Neural cell (in vitro differentiated cells): ENCODE measurements around the gene GPSM1. TPM values are rescaled to one million over a fixed set of nuclear protein-coding genes. Genes with fewer than 3 reads are reported as not detected.

Experiments used
- H2AFZ ChIP-seq: fragments of 200-600, 300-800 bp; sonication (generic), shearing (Covaris generic); 2 replicates; pipeline ENCODE4 v1.6.0; 2014; ENCODE audit warnings: low read depth, mild to moderate bottlenecking, antibody characterized with exemption, low read length, moderate library complexity
- H3F3A ChIP-seq: fragments of 200-600 bp; shearing (Covaris generic); 2 replicates; pipeline ENCODE4 v1.6.1; 2016; ENCODE audit warnings: mild to moderate bottlenecking, moderate library complexity, mixed read lengths, antibody characterized with exemption, low read length; ENCODE audit not compliant: insufficient read depth, poor library complexity, severe bottlenecking
- H3K27ac ChIP-seq: fragments of 200-600, 300-800 bp; sonication (generic), shearing (Covaris generic); 2 replicates; pipeline ENCODE4 v1.5.1; 2014; ENCODE audit warnings: mild to moderate bottlenecking, low read length, moderate library complexity
- H3K27me3 ChIP-seq: fragments of 300-800, 200-600 bp; sonication (generic), shearing (Covaris generic); 2 replicates; pipeline ENCODE4 v1.6.0; 2014; ENCODE audit warnings: mild to moderate bottlenecking, low read depth, low read length, moderate library complexity; ENCODE audit not compliant: insufficient read depth
- H3K36me3 ChIP-seq: fragments of 300-800, 200-600 bp; sonication (generic), shearing (Covaris generic); 2 replicates; pipeline ENCODE4 v1.5.1; 2014; ENCODE audit warnings: mild to moderate bottlenecking, antibody characterized with exemption, low read length, moderate library complexity; ENCODE audit not compliant: insufficient read depth
- H3K4me2 ChIP-seq: fragments of 300-800, 200-600 bp; sonication (generic), shearing (Covaris generic); 2 replicates; pipeline ENCODE4 v1.6.0; 2014; ENCODE audit warnings: mild to moderate bottlenecking, low read length
- H3K4me3 ChIP-seq: fragments of 300-800, 200-600 bp; sonication (generic), shearing (Covaris generic); 2 replicates; pipeline ENCODE4 v1.5.1; 2014; ENCODE audit warnings: mild to moderate bottlenecking, low read length, moderate library complexity
- H3K79me2 ChIP-seq: fragments of 200-600 bp; shearing (Covaris generic); replicated peaks from 2 replicates; pipeline ENCODE4 v1.6.0; 2014; ENCODE audit warnings: mild to moderate bottlenecking, low read length, moderate library complexity; ENCODE audit not compliant: insufficient read depth
- H3K9ac ChIP-seq: fragments of 300-800, 200-600 bp; sonication (generic), shearing (Covaris generic); 2 replicates; pipeline ENCODE4 v1.6.1; 2016; ENCODE audit warnings: mild to moderate bottlenecking, low read length, mixed read lengths
- H3K9me2 ChIP-seq: fragments of 200-600 bp; shearing (Covaris generic); 2 replicates; pipeline ENCODE4 v1.6.1; 2016; ENCODE audit warnings: mild to moderate bottlenecking, low read length, mixed read lengths; ENCODE audit not compliant: insufficient read depth
- H3K9me3 ChIP-seq: fragments of 200-600, 300-800 bp; sonication (generic), shearing (Covaris generic); 2 replicates; pipeline ENCODE4 v1.6.1; 2016; ENCODE audit warnings: mild to moderate bottlenecking, mixed run types, low read length, moderate library complexity, mixed read lengths
- H4K20me1 ChIP-seq: fragments of 200-600 bp; shearing (Covaris generic); 2 replicates; pipeline ENCODE4 v1.6.1; 2016; ENCODE audit warnings: mild to moderate bottlenecking, mixed run types; ENCODE audit not compliant: insufficient read depth
- EP300 ChIP-seq: fragments of 450-650 bp; conservative IDR thresholded peaks from 2 replicates; pipeline ENCODE4 v1.6.1; 2014; ENCODE audit warnings: antibody characterized with exemption, mild to moderate bottlenecking, moderate library complexity; ENCODE audit not compliant: poor library complexity, severe bottlenecking
- EZH2 ChIP-seq: fragments of 200-600, 300-800 bp; shearing (Covaris generic), sonication (generic); IDR thresholded peaks from 2 replicates; pipeline ENCODE4 v1.6.1; 2014; ENCODE audit warnings: antibody characterized with exemption, low read length, borderline replicate concordance, mild to moderate bottlenecking; ENCODE audit not compliant: insufficient read depth, poor library complexity, severe bottlenecking
- MXI1 ChIP-seq: fragments of 450-650 bp; conservative IDR thresholded peaks from 2 replicates; pipeline ENCODE4 v1.6.1; 2014; ENCODE audit warnings: antibody characterized with exemption, mild to moderate bottlenecking; ENCODE audit not compliant: poor library complexity, severe bottlenecking
- POLR2AphosphoS5 ChIP-seq: IDR thresholded peaks from 2 replicates; pipeline ENCODE4 v1.6.1; 2012
- RAD21 ChIP-seq: fragments of 450-650 bp; conservative IDR thresholded peaks from 2 replicates; pipeline ENCODE4 v1.6.1; 2014; ENCODE audit warnings: antibody characterized with exemption, mild to moderate bottlenecking, moderate library complexity
- SMC3 ChIP-seq: fragments of 450-650 bp; conservative IDR thresholded peaks from 2 replicates; pipeline ENCODE4 v1.6.1; 2014; ENCODE audit warnings: antibody characterized with exemption, mild to moderate bottlenecking, moderate library complexity; ENCODE audit not compliant: poor library complexity
- TAF1 ChIP-seq: IDR thresholded peaks from 2 replicates; pipeline ENCODE4 v1.6.1; 2012; ENCODE audit warnings: low read depth
- polyA plus RNA-seq: library from polyadenylated mRNA; depleted of rRNA; stranded (reverse); fragments of >200 nt; gene quantifications from 2 replicates; pipeline ENCODE4 v1.2.3, GENCODE V29; 2014
- TF ChIP-seq, protein P1 (sequence below): IDR thresholded peaks from 2 replicates; pipeline ENCODE4 v1.6.1; 2012; ENCODE audit warnings: borderline replicate concordance
- TF ChIP-seq, protein P2 (sequence below): fragments of 450-650 bp; IDR thresholded peaks from 2 replicates; pipeline ENCODE4 v1.5.1; 2014; ENCODE audit warnings: antibody characterized with exemption, mild to moderate bottlenecking, moderate library complexity; ENCODE audit not compliant: poor library complexity, severe bottlenecking

Gene GPSM1
- polyA plus RNA-seq, 1 donor from 2014 or later, result 117 TPM

DNA sequence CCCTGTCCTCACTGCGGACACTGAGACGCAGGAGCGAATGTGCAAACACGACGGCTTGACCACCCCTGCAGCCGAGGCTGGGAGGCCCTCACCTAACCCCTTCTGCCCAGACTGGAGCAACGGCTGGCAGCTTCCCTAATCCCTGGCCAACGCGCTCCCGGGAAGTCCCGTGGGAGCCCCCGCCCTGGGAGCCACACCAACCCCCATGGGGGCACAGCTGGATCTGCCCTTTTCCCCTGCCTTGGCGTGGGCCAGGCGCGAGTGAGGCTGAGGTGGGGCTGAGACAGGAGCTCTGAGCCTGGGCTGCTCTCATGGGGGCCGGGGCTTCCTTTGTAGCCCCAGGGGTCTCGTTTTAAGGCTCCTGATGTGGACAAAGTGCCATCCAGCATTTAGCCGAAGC, 40.9 kb downstream of the GPSM1 start:
- Histone ChIP-seq H3K27me3 (no peaks in the 10 kb centered on the region), H4K20me1 (no peaks in the 10 kb centered on the region), H3K9ac (no peak overlapping the region), H3K27ac (no peak overlapping the region), H3K9me3 (no peaks in the 10 kb centered on the region), H3K79me2 (no peaks in the 10 kb centered on the region), H3K9me2 (no peaks in the 10 kb centered on the region), H3F3A (no peaks in the 10 kb centered on the region), H3K36me3 (no peaks in the 10 kb centered on the region), H2AFZ (no peak overlapping the region), H3K4me3 (no peak overlapping the region), H3K4me2 (no peak overlapping the region)
- TF ChIP-seq, protein P1, sequence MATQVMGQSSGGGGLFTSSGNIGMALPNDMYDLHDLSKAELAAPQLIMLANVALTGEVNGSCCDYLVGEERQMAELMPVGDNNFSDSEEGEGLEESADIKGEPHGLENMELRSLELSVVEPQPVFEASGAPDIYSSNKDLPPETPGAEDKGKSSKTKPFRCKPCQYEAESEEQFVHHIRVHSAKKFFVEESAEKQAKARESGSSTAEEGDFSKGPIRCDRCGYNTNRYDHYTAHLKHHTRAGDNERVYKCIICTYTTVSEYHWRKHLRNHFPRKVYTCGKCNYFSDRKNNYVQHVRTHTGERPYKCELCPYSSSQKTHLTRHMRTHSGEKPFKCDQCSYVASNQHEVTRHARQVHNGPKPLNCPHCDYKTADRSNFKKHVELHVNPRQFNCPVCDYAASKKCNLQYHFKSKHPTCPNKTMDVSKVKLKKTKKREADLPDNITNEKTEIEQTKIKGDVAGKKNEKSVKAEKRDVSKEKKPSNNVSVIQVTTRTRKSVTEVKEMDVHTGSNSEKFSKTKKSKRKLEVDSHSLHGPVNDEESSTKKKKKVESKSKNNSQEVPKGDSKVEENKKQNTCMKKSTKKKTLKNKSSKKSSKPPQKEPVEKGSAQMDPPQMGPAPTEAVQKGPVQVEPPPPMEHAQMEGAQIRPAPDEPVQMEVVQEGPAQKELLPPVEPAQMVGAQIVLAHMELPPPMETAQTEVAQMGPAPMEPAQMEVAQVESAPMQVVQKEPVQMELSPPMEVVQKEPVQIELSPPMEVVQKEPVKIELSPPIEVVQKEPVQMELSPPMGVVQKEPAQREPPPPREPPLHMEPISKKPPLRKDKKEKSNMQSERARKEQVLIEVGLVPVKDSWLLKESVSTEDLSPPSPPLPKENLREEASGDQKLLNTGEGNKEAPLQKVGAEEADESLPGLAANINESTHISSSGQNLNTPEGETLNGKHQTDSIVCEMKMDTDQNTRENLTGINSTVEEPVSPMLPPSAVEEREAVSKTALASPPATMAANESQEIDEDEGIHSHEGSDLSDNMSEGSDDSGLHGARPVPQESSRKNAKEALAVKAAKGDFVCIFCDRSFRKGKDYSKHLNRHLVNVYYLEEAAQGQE, result no peak
- TF ChIP-seq RAD21, result no peak
- TF ChIP-seq EP300, result no peak
- TF ChIP-seq EZH2, result no peak
- TF ChIP-seq MXI1, result no peak
- TF ChIP-seq, protein P2, sequence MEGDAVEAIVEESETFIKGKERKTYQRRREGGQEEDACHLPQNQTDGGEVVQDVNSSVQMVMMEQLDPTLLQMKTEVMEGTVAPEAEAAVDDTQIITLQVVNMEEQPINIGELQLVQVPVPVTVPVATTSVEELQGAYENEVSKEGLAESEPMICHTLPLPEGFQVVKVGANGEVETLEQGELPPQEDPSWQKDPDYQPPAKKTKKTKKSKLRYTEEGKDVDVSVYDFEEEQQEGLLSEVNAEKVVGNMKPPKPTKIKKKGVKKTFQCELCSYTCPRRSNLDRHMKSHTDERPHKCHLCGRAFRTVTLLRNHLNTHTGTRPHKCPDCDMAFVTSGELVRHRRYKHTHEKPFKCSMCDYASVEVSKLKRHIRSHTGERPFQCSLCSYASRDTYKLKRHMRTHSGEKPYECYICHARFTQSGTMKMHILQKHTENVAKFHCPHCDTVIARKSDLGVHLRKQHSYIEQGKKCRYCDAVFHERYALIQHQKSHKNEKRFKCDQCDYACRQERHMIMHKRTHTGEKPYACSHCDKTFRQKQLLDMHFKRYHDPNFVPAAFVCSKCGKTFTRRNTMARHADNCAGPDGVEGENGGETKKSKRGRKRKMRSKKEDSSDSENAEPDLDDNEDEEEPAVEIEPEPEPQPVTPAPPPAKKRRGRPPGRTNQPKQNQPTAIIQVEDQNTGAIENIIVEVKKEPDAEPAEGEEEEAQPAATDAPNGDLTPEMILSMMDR, result no peak
- TF ChIP-seq SMC3, result no peak
- no peak for TF ChIP-seq TAF1
- no peak for TF ChIP-seq POLR2AphosphoS5

DNA sequence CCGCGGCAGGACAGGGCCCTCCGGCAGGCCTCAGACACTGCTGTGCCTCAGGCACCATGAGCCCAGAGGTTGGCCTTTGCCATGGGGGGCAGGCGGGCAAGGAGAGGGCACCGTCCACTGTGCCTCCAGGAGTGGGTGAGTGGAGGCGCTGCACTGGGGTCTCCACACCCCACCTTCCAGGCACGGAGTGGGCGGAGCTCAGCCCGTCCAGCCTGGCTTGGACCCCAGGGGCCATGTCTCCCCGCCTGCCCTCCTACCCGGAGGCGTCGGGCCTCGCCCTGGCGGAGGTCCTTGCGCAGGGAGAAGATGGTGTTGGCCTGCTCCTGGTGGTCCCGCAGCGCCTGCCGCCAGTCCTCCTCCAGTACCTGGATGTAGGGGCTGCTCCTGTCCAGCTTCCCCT, 42.7 kb downstream of the GPSM1 start:
- H3K36me3 ChIP-seq, result no peaks in the 10 kb centered on the region

More for the DNA sequence above, 42.7 kb downstream of the GPSM1 start:
- Histone ChIP-seq H3K79me2 (no peaks in the 10 kb centered on the region), H3K4me3 (no peak overlapping the region), H2AFZ (no peak overlapping the region), H3K9me3 (no peaks in the 10 kb centered on the region), H3K27me3 (no peaks in the 10 kb centered on the region), H4K20me1 (no peaks in the 10 kb centered on the region), H3K9me2 (no peaks in the 10 kb centered on the region), H3F3A (no peaks in the 10 kb centered on the region), H3K9ac (no peak overlapping the region), H3K4me2 (no peak overlapping the region), H3K27ac (no peak overlapping the region)
- TF ChIP-seq POLR2AphosphoS5, result no peak
- TF ChIP-seq SMC3, result no peak
- TF ChIP-seq EP300, result no peak
- TF ChIP-seq TAF1, result no peak
